ENCODE data around the gene ITPR1. TPM values are rescaled to one million over a fixed set of nuclear protein-coding genes. Genes with fewer than 3 reads are reported as not detected.

The ITPR1 gene
- total and polyA plus RNA-seq, 2 of the 4 experiments (the other 2 are of a cell fraction): 1.8 to 5.7 TPM

GRCh38 chr3:4856136-4856535 lies 363.0 kb downstream of the ITPR1 start:
- H3K9me3 ChIP-seq (ENCODE audit: control insufficient read depth, insufficient read depth, low read length): peaks cover 4% of the 10 kb centered on the region
- no peak for ATAC-seq (ENCODE audit: low read depth)
- intact Hi-C loops (cut with micrococcal nuclease): no loop called here
- H3K79me1 ChIP-seq (ENCODE audit: low read depth in 1 of 2, low read length in 2 of 2): no peaks in the 10 kb centered on the region
- H4K91ac ChIP-seq (ENCODE audit: insufficient read depth, low read depth, low read length): no peak overlapping the region
- dilution Hi-C loops (cut with HindIII; ENCODE audit: low sequenced_read_pairs, unreplicated experiment): no loop called here
- no peak overlapping the region for H3K9ac ChIP-seq (ENCODE audit: low read depth, low read length)
- no peak overlapping the region for H3K18ac ChIP-seq (ENCODE audit: low read depth, low read length)
- WGBS, 2 experiments (ENCODE audit: extremely low coverage in 2 of 2, insufficient read length in 1 of 2): 35% methylated on average over 2 of the region's 2 CpGs; no CpG with 5 or more reads in 1 of the 2 experiments
- H3K4me3 ChIP-seq (ENCODE audit: insufficient read depth, low read depth, low read length): no peak overlapping the region
- H3K36me3 ChIP-seq (ENCODE audit: control insufficient read depth, insufficient read depth, low read length): no peaks in the 10 kb centered on the region
- ChIA-PET POLR2A (ENCODE audit: unreplicated experiment) (no interaction called here), CTCF (no interaction called here)
- TF ChIP-seq RCOR1 (IDR thresholded peaks at IDR 0.05; ENCODE audit: insufficient replicate concordance, low read length) (no peak), BHLHE40 (IDR thresholded peaks at IDR 0.05; ENCODE audit: low read depth, low read length) (no peak), RAD21 (IDR thresholded peaks at IDR 0.05; ENCODE audit: low read length) (no peak), CEBPB (IDR thresholded peaks at IDR 0.05; ENCODE audit: low read depth, low read length) (no peak), MXI1 (IDR thresholded peaks at IDR 0.05; ENCODE audit: borderline replicate concordance, low read depth, low read length) (no peak), CTCF (conservative IDR thresholded peaks at IDR 0.05; ENCODE audit: low read depth, low read length) (no peak), SMC3 (IDR thresholded peaks at IDR 0.05; ENCODE audit: low read depth, low read length) (no peak), MAFK (IDR thresholded peaks at IDR 0.05; ENCODE audit: low read depth, low read length) (no peak), NFE2L2 (IDR thresholded peaks at IDR 0.05; ENCODE audit: low read depth, low read length) (no peak), CHD1 (IDR thresholded peaks at IDR 0.05; ENCODE audit: low read depth, low read length) (no peak), USF2 (IDR thresholded peaks at IDR 0.05; ENCODE audit: low read depth, low read length) (no peak), POLR2A (IDR thresholded peaks at IDR 0.05; ENCODE audit: low read depth, low read length) (no peak), FOS (IDR thresholded peaks at IDR 0.05; ENCODE audit: low read depth, low read length) (no peak), RFX5 (IDR thresholded peaks at IDR 0.05; ENCODE audit: low read depth, low read length) (no peak), MAZ (IDR thresholded peaks at IDR 0.05; ENCODE audit: borderline replicate concordance, low read depth, low read length) (no peak), ELK1 (IDR thresholded peaks at IDR 0.05; ENCODE audit: borderline replicate concordance, low read depth, low read length) (no peak)
- H3K9me1 ChIP-seq (ENCODE audit: insufficient read depth, low read length): no peaks in the 10 kb centered on the region
- H3K27me3 ChIP-seq (ENCODE audit: control insufficient read depth, insufficient read depth, low read length): no peaks in the 10 kb centered on the region
- H4K20me1 ChIP-seq (ENCODE audit: insufficient read depth, low read length): no peaks in the 10 kb centered on the region
- no peak overlapping the region for H2BK5ac ChIP-seq (ENCODE audit: low read depth, low read length, poor library complexity, severe bottlenecking)
- no peak overlapping the region for H4K8ac ChIP-seq (ENCODE audit: low read depth in 2 of 2, low read length in 2 of 2)
- DNase-seq: no peak
- H3K23ac ChIP-seq (ENCODE audit: low read depth, low read length): no peak overlapping the region
- H2BK20ac ChIP-seq (ENCODE audit: low read depth, low read length): no peak overlapping the region
- BruUV-seq (replicated peaks): no TSS peak
- no peak overlapping the region for H3K4me2 ChIP-seq (ENCODE audit: low read depth, low read length)
- no peak overlapping the region for H3K14ac ChIP-seq (replicated peaks; ENCODE audit: low read depth, low read length)
- in situ Hi-C loops (cut with MboI; ENCODE audit: low sequenced_read_pairs): no loop called here
- H2BK120ac ChIP-seq (ENCODE audit: low read depth, low read length): no peak overlapping the region
- no peak overlapping the region for H3K27ac ChIP-seq (ENCODE audit: insufficient read depth, low read length)
- no peak overlapping the region for H3K4ac ChIP-seq (ENCODE audit: low read depth, low read length)
- H4K5ac ChIP-seq (ENCODE audit: low read depth, low read length): no peak overlapping the region
- no peak overlapping the region for H3K56ac ChIP-seq (ENCODE audit: extremely low read depth, insufficient read depth, low read length)
- no peak overlapping the region for H2BK15ac ChIP-seq (ENCODE audit: low read depth, low read length)
- H2AK5ac ChIP-seq (ENCODE audit: low read depth, low read length): no peak overlapping the region
- no peak overlapping the region for H2AFZ ChIP-seq (replicated peaks; ENCODE audit: low read length, poor library complexity)
- no peaks in the 10 kb centered on the region for H3K4me1 ChIP-seq (ENCODE audit: control insufficient read depth, insufficient read depth, low read length)
- no peak overlapping the region for H2AK9ac ChIP-seq (replicated peaks; ENCODE audit: low read depth, low read length, poor library complexity)
